OCI-LY3 (cell line): ENCODE results near the gene PAPOLB.

ENCODE experiments used
- H2AFZ ChIP-seq: fragments of 200-600, 300-600 bp; shearing (Covaris generic); 2 replicates; pipeline ENCODE4 v1.6.0; 2014; ENCODE audit warnings: antibody characterized with exemption, low read depth, low read length
- H3K27ac ChIP-seq: fragments of 200-600, 300-600 bp; sonication (generic); 2 replicates; pipeline ENCODE4 v1.5.1; 2014; ENCODE audit warnings: mild to moderate bottlenecking, low read length, moderate library complexity, mixed read lengths
- H3K27me3 ChIP-seq: fragments of 200-600, 300-600 bp; sonication (generic); 2 replicates; pipeline ENCODE4 v1.6.1; 2014; ENCODE audit warnings: low read depth, low read length, mixed read lengths
- H3K36me3 ChIP-seq: fragments of 200-600, 300-600 bp; sonication (generic); replicated peaks from 2 replicates; pipeline ENCODE3; 2014; ENCODE audit warnings: low read depth, low read length, mixed read lengths
- H3K4me1 ChIP-seq: fragments of 300-600, 200-600 bp; sonication (generic); 2 replicates; pipeline ENCODE4 v1.6.1; 2014; ENCODE audit warnings: low read length, mixed read lengths
- H3K4me2 ChIP-seq: fragments of 200-600, 300-600 bp; sonication (generic); 2 replicates; pipeline ENCODE4 v1.6.1; 2014; ENCODE audit warnings: low read length, mixed read lengths
- H3K4me3 ChIP-seq: fragments of 300-600, 200-600 bp; sonication (generic); 2 replicates; pipeline ENCODE4 v1.5.1; 2014; ENCODE audit warnings: antibody characterized with exemption, mild to moderate bottlenecking, low read length, moderate library complexity
- H3K79me2 ChIP-seq: fragments of 300-600, 200-600 bp; shearing (Covaris generic); 2 replicates; pipeline ENCODE4 v1.6.1; 2014; ENCODE audit warnings: mild to moderate bottlenecking, low read length, mixed read lengths
- H3K9ac ChIP-seq: fragments of 300-600, 200-600 bp; shearing (Covaris generic); 2 replicates; pipeline ENCODE4 v1.6.0; 2014; ENCODE audit warnings: mild to moderate bottlenecking, low read length, moderate library complexity
- H3K9me3 ChIP-seq: fragments of 200-600, 300-600 bp; shearing (Covaris generic); 2 replicates; pipeline ENCODE4 v1.6.1; 2014; ENCODE audit warnings: low read length, mixed read lengths; ENCODE audit not compliant: insufficient read depth
- H4K20me1 ChIP-seq: fragments of 200-600, 300-600 bp; sonication (generic); 2 replicates; pipeline ENCODE4 v1.6.1; 2016; ENCODE audit warnings: low read length, mixed read lengths; ENCODE audit not compliant: insufficient read depth
- EZH2phosphoT487 ChIP-seq: fragments of 200-600 bp; shearing (Covaris generic); IDR thresholded peaks from 2 replicates; pipeline ENCODE4 v1.6.1; 2018; ENCODE audit warnings: antibody characterized with exemption, mixed run types, low read depth
- TF ChIP-seq, protein P1 (sequence below): fragments of 200-600, 300-600 bp; sonication (generic); IDR thresholded peaks from 2 replicates; pipeline ENCODE4 v1.5.1; 2014; ENCODE audit warnings: antibody characterized with exemption, low read length, low read depth

Gene PAPOLB

DNA sequence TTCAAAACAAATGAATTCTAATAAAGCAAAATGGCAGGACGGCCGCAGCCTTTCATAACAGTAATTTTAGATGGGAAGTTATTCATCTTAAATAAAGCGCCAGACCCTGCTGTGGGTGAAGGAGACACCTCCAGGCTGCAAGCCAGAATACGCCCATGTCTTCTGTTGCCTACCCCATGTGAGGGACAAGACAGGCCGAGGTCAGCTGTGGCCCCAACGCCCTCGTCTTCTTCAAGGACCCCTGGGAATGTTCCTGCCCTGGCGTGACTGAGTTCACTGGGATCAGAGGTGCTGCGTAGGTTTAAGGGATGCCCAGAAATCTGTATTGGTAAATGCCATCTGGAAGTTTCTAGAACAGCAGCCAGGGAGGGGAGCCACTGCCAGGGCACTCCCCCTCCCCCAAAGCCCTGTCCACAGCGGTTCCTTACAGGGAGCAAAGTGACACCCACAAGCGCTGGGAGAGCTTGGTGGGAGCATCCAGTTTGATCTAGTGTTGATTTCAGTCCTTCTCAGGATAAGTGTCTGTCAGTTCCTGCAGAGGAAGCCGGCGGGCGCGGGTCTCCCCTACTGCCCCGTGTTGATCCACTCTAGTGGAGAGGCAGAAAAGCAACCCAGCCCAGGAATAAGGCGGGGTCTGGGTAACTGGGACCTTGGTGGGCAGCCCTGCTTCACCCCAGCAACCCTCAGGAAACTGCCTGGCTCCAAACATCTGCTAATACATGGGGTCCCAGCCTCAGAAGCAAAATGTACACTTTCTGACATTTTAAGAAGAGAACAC, 20.6 kb downstream of the PAPOLB start:
- Histone ChIP-seq H2AFZ (no peak overlapping the region), H3K4me3 (no peak overlapping the region), H3K27ac (no peak overlapping the region), H3K79me2 (no peaks in the 10 kb centered on the region), H4K20me1 (no peaks in the 10 kb centered on the region), H3K9me3 (no peaks in the 10 kb centered on the region), H3K4me1 (no peaks in the 10 kb centered on the region), H3K36me3 (no peaks in the 10 kb centered on the region), H3K9ac (no peak overlapping the region), H3K4me2 (no peak overlapping the region), H3K27me3 (no peaks in the 10 kb centered on the region)
- TF ChIP-seq, protein P1, sequence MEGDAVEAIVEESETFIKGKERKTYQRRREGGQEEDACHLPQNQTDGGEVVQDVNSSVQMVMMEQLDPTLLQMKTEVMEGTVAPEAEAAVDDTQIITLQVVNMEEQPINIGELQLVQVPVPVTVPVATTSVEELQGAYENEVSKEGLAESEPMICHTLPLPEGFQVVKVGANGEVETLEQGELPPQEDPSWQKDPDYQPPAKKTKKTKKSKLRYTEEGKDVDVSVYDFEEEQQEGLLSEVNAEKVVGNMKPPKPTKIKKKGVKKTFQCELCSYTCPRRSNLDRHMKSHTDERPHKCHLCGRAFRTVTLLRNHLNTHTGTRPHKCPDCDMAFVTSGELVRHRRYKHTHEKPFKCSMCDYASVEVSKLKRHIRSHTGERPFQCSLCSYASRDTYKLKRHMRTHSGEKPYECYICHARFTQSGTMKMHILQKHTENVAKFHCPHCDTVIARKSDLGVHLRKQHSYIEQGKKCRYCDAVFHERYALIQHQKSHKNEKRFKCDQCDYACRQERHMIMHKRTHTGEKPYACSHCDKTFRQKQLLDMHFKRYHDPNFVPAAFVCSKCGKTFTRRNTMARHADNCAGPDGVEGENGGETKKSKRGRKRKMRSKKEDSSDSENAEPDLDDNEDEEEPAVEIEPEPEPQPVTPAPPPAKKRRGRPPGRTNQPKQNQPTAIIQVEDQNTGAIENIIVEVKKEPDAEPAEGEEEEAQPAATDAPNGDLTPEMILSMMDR, result no peak
- no peak for TF ChIP-seq EZH2phosphoT487

DNA sequence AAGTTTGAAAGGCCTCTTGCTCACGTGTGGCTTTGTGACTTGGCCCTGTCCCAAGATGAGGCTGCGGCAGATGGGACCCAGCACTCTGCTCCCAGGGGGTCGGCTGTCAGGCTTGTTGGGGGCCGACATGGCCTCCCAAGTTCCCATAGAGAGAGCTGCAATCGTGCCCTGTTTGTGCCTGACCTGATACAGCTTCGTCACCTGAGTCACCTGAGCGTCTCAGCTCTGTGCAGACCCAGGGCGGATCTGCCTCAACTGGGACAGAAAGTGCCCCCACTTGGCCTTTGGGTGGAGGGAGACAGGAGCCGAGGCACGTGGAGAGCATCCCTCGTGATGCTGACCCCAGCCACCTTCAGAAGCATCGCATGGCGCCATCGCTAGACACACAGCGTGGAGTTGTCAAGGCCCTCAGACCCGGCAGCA, 21.7 kb downstream of the PAPOLB start:
- Histone ChIP-seq H3K79me2 (no peaks in the 10 kb centered on the region), H3K27me3 (no peaks in the 10 kb centered on the region), H3K4me2 (no peak overlapping the region), H3K4me1 (no peaks in the 10 kb centered on the region), H2AFZ (no peak overlapping the region), H3K9me3 (no peaks in the 10 kb centered on the region), H4K20me1 (no peaks in the 10 kb centered on the region), H3K27ac (no peak overlapping the region), H3K36me3 (no peaks in the 10 kb centered on the region), H3K4me3 (no peak overlapping the region), H3K9ac (no peak overlapping the region)
- TF ChIP-seq, protein P1, result no peak
- TF ChIP-seq EZH2phosphoT487, result no peak

DNA sequence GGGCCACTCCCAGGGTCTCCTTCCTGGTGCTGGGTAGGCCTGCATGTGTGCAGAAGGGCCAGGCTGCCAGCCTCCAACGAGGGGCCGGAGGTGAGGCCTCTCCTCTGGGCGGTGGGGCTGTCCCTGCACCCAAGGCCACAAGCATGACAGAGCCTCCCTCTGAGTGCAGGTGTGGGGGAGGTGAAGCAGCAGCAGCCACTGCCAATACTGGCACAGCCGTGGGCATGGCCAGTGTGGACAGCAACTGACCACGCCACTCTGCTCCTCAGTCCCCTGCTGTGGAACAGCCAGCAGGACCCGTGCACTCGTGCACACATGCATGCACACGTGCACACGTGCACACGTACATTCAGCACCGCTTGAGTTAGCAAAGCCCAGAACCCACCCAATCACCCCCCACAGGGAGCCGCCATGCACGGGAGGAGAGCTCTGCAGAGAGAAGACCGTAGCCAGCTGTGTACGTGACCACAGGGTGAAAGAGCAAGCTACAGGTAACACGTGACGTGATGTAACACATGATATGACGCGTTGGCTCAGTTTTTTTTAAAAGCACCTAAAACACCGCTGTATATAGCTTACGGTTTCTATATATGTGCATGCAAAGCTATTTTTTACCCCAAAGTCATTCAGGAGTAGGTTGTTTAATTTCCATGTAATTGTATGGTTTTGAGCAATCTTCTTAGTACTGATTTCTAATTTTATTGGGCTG, 23.1 kb downstream of the PAPOLB start:
- Histone ChIP-seq H3K36me3 (no peaks in the 10 kb centered on the region), H2AFZ (no peak overlapping the region), H3K9ac (no peak overlapping the region), H3K27ac (no peak overlapping the region), H3K27me3 (no peaks in the 10 kb centered on the region), H3K79me2 (no peaks in the 10 kb centered on the region), H3K9me3 (no peaks in the 10 kb centered on the region), H3K4me2 (peak overlapping the region; percentile 26; the same call in 1 of the 2 replicates), H3K4me1 (no peaks in the 10 kb centered on the region), H3K4me3 (peak overlapping the region; percentile 24), H4K20me1 (no peaks in the 10 kb centered on the region)
- TF ChIP-seq EZH2phosphoT487, result no peak
- TF ChIP-seq, protein P1, result no peak

DNA sequence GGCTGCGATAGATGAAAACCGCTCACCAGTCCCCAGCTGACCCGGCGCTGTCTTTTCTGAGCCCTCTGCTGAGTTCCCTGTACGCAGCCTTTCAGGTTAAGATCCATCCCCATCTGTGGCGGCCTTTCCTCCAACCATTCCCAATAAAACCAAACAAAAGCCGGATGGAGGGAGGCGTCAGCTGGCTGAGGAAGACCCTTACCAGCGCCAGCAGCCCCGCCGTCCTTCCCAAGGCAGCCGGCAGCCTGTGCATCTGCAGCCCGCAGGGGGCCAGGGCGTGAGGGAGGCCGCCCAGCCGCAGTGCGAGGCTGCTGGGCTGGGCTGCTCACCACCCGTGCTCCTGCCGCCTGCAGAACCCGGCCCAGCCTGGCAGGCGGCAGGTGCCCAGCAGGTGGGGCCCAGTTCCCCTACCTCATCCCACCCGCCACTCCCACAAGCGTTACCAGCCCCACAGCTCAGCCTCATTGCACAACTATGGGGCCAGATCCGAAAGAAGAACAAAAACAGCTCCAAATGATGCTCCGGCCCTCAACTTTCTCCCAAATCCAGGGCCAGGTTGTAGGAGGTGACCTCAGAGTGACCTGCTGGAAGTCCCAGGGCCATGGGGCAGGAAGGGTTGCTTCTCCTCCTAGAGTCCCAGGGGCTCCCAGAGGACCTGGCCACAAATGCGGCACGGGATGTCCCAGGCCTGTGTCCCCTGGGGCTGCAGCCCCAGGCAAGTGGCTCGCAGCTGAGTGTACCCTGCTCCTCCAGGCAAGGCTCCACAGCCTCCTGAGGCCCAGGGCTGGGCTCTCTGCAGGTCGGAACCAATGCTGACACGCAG, 23.8 kb downstream of the PAPOLB start:
- Histone ChIP-seq H3K4me2 (no peak overlapping the region), H3K27me3 (no peaks in the 10 kb centered on the region), H3K27ac (no peak overlapping the region), H3K4me3 (no peak overlapping the region), H3K4me1 (no peaks in the 10 kb centered on the region), H3K9me3 (no peaks in the 10 kb centered on the region), H2AFZ (no peak overlapping the region), H3K79me2 (no peaks in the 10 kb centered on the region), H4K20me1 (no peaks in the 10 kb centered on the region), H3K36me3 (no peaks in the 10 kb centered on the region), H3K9ac (no peak overlapping the region)
- TF ChIP-seq EZH2phosphoT487, result no peak
